Measurements from ENCODE around the gene CASK.

CASK gene

DNA sequence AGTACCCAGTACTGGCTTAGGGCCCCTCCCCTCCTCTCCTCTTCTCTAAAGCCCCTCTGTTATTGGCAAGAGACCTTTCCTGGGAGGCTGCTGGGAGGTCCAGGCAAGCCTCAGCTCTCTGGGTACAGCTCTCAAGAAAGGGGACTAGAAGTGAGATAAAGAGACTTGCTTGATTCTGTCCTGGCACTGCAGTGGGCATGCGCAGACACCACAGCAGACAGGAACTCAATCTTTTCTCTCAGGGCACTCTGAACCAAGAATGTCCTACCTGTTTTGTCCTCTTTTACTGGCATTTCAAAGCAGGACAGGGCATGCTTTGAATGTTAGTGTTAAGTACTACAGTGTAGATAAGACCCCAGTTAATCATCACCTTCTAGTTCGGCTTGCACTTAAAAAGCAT, 401.3 kb downstream of the CASK start:
- Histone ChIP-seq H3K4me2 (ENCODE audit: low read length) (no peak overlapping the region), H3K9me2 (ENCODE audit: low read depth, low read length) (no peaks in the 10 kb centered on the region), H3K9me3 (ENCODE audit: low read length) (no peaks in the 10 kb centered on the region), H2AFZ (ENCODE audit: low read length) (no peak overlapping the region), H4K20me1 (ENCODE audit: insufficient read depth, low read length) (no peaks in the 10 kb centered on the region), H3K36me3 (ENCODE audit: insufficient read depth, low read length) (peaks cover 16% of the 10 kb centered on the region; the same call in 1 of the 2 replicates), H3K4me1 (ENCODE audit: insufficient read depth, low read length, severe bottlenecking) (peaks cover 67% of the 10 kb centered on the region), H3K9ac (ENCODE audit: low read length) (no peak overlapping the region), H3K27me3 (ENCODE audit: insufficient read depth, low read length) (no peaks in the 10 kb centered on the region), H3F3A (ENCODE audit: insufficient read depth, low read length) (no peaks in the 10 kb centered on the region), H3K4me3 (ENCODE audit: low read depth, low read length, poor library complexity, severe bottlenecking) (no peak overlapping the region), H3K27ac (ENCODE audit: low read depth, low read length, poor library complexity, severe bottlenecking) (peak overlapping the region; percentile 57), H3K79me2 (ENCODE audit: insufficient read depth, low read length) (no peaks in the 10 kb centered on the region)
- no peak for TF ChIP-seq EZH2 (IDR thresholded peaks at IDR 0.05; ENCODE audit: borderline replicate concordance, low read length)
- no peak for TF ChIP-seq CTCF (IDR thresholded peaks at IDR 0.05; ENCODE audit: low read length)

GRCh38 chrX:41519468-41519867, 403.9 kb downstream of the CASK start:
- no peaks in the 10 kb centered on the region for H3K9me2 ChIP-seq (ENCODE audit: low read depth, low read length)
- peaks cover 90% of the 10 kb centered on the region for H3K4me1 ChIP-seq (ENCODE audit: insufficient read depth, low read length, severe bottlenecking)
- H3K27me3 ChIP-seq (ENCODE audit: insufficient read depth, low read length) = no peaks in the 10 kb centered on the region
- no peak overlapping the region for H3K9ac ChIP-seq (ENCODE audit: low read length)
- H3K9me3 ChIP-seq (ENCODE audit: low read length) = no peaks in the 10 kb centered on the region
- H3K27ac ChIP-seq (ENCODE audit: low read depth, low read length, poor library complexity, severe bottlenecking) = no peak overlapping the region
- peaks cover 16% of the 10 kb centered on the region; the same call in 1 of the 2 replicates for H3K36me3 ChIP-seq (ENCODE audit: insufficient read depth, low read length)
- H2AFZ ChIP-seq (ENCODE audit: low read length) = no peak overlapping the region
- no peaks in the 10 kb centered on the region for H3K79me2 ChIP-seq (ENCODE audit: insufficient read depth, low read length)
- H3K4me2 ChIP-seq (ENCODE audit: low read length) = no peak overlapping the region
- no peak overlapping the region for H3K4me3 ChIP-seq (ENCODE audit: low read depth, low read length, poor library complexity, severe bottlenecking)
- TF ChIP-seq EZH2 (IDR thresholded peaks at IDR 0.05; ENCODE audit: borderline replicate concordance, low read length) (no peak), CTCF (IDR thresholded peaks at IDR 0.05; ENCODE audit: low read length) (no peak)
- no peaks in the 10 kb centered on the region for H4K20me1 ChIP-seq (ENCODE audit: insufficient read depth, low read length)
- H3F3A ChIP-seq (ENCODE audit: insufficient read depth, low read length) = no peaks in the 10 kb centered on the region

DNA sequence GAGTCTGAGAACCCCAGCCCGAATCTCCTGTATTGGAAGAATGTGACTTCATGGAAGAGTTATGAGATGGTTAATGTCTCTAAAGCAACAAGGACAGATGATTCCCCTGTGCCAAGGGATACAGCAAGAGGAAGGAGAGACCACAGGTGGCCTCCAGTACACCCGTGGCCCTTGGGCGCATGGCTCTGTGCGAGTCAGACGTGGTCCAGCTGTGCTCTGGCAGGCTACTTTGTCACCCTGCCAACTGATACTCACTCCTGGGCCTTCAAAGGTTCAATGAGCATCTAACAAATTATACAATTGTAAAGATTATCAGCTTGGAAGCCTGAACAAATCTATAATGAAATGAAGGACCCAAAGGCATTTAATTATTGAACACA, 404.5 kb downstream of the CASK start:
- H3K4me2 ChIP-seq (ENCODE audit: low read length) = no peak overlapping the region
- H3K9me3 ChIP-seq (ENCODE audit: low read length) = no peaks in the 10 kb centered on the region
- H3K4me1 ChIP-seq (ENCODE audit: insufficient read depth, low read length, severe bottlenecking) = peaks cover 90% of the 10 kb centered on the region
- H4K20me1 ChIP-seq (ENCODE audit: insufficient read depth, low read length) = no peaks in the 10 kb centered on the region
- no peaks in the 10 kb centered on the region for H3K27me3 ChIP-seq (ENCODE audit: insufficient read depth, low read length)
- no peak overlapping the region for H3K9ac ChIP-seq (ENCODE audit: low read length)
- H3K79me2 ChIP-seq (ENCODE audit: insufficient read depth, low read length) = no peaks in the 10 kb centered on the region
- no peak overlapping the region for H2AFZ ChIP-seq (ENCODE audit: low read length)
- no peaks in the 10 kb centered on the region for H3K9me2 ChIP-seq (ENCODE audit: low read depth, low read length)
- peaks cover 13% of the 10 kb centered on the region; the same call in 1 of the 2 replicates for H3K36me3 ChIP-seq (ENCODE audit: insufficient read depth, low read length)
- no peak overlapping the region for H3K4me3 ChIP-seq (ENCODE audit: low read depth, low read length, poor library complexity, severe bottlenecking)
- no peak for TF ChIP-seq EZH2 (IDR thresholded peaks at IDR 0.05; ENCODE audit: borderline replicate concordance, low read length)
- TF ChIP-seq CTCF (IDR thresholded peaks at IDR 0.05; ENCODE audit: low read length) = no peak
- H3K27ac ChIP-seq (ENCODE audit: low read depth, low read length, poor library complexity, severe bottlenecking) = peak overlapping the region; percentile 46
- no peaks in the 10 kb centered on the region for H3F3A ChIP-seq (ENCODE audit: insufficient read depth, low read length)

Data from OCI-LY1 (cell line).